GM23338 (cell line): ENCODE data around the gene ZNF19. TPM values are rescaled to one million over a fixed set of nuclear protein-coding genes. Genes with fewer than 3 reads are reported as not detected.

ENCODE experiments used
- ATAC-seq: fragments of 200-7000 bp; cut with Tn5 transposase; 3 replicates; pipeline ENCODE4 v1.9.1; 2020
- DNase-seq: peaks from one replicate; pipeline ENCODE4 v3.0.0-alpha.2; 2015; ENCODE audit warnings: low spot score
- H2AFZ ChIP-seq: fragments of 200-600 bp; sonication (generic); 2 replicates; pipeline ENCODE4 v1.8.0; 2016; ENCODE audit warnings: antibody characterized with exemption, mild to moderate bottlenecking, moderate library complexity
- H3F3A ChIP-seq: fragments of 200-600 bp; sonication (generic); replicated peaks from 2 replicates; pipeline ENCODE4 v1.8.0; 2017; ENCODE audit warnings: antibody characterized with exemption, mixed run types, low read depth
- H3K27ac ChIP-seq: fragments of 200-600 bp; sonication (generic); 2 replicates; pipeline ENCODE4 v1.6.1; 2016; ENCODE audit warnings: low read depth
- H3K27me3 ChIP-seq: fragments of 200-600 bp; sonication (generic); 2 replicates; pipeline ENCODE4 v1.8.0; 2016; ENCODE audit warnings: mild to moderate bottlenecking, mixed run types, moderate library complexity; ENCODE audit not compliant: insufficient read depth
- H3K36me3 ChIP-seq: fragments of 200-600 bp; sonication (generic); 2 replicates; pipeline ENCODE4 v1.8.0; 2016; ENCODE audit warnings: mild to moderate bottlenecking; ENCODE audit not compliant: insufficient read depth
- H3K4me1 ChIP-seq: fragments of 200-600 bp; sonication (generic); 2 replicates; pipeline ENCODE4 v1.8.0; 2016; ENCODE audit warnings: mild to moderate bottlenecking, moderate library complexity; ENCODE audit not compliant: insufficient read depth
- H3K4me2 ChIP-seq: fragments of 200-600 bp; sonication (generic); 2 replicates; pipeline ENCODE4 v1.7.1; 2017; ENCODE audit warnings: mixed run types
- H3K4me3 ChIP-seq: fragments of 200-600 bp; sonication (generic); 2 replicates; pipeline ENCODE4 v1.6.1; 2016; ENCODE audit warnings: mixed run types
- H3K79me2 ChIP-seq: fragments of 200-600 bp; sonication (generic); replicated peaks from 2 replicates; pipeline ENCODE4 v1.8.0; 2017; ENCODE audit warnings: mild to moderate bottlenecking; ENCODE audit not compliant: insufficient read depth
- H3K9me2 ChIP-seq: fragments of 200-600 bp; sonication (generic); 2 replicates; pipeline ENCODE4 v1.8.0; 2017; ENCODE audit not compliant: insufficient read depth
- H4K20me1 ChIP-seq: fragments of 200-600 bp; sonication (generic); replicated peaks from 2 replicates; pipeline ENCODE4 v1.8.0; 2017; ENCODE audit warnings: mild to moderate bottlenecking; ENCODE audit not compliant: insufficient read depth
- H3K27ac Mint-ChIP-seq: 2 replicates; pipeline ENCODE4 v1.8.0; 2020; ENCODE audit warnings: inconsistent platforms, mild to moderate bottlenecking, moderate library complexity, mixed read lengths
- H3K27me3 Mint-ChIP-seq: 3 replicates; pipeline ENCODE4 v1.8.0; 2022; ENCODE audit warnings: low read depth, mild to moderate bottlenecking, moderate library complexity, mixed read lengths, inconsistent platforms; ENCODE audit not compliant: insufficient read depth, poor library complexity
- H3K36me3 Mint-ChIP-seq: 3 replicates; pipeline ENCODE4 v1.8.0; 2021; ENCODE audit warnings: low read depth, mild to moderate bottlenecking, inconsistent platforms, moderate library complexity, mixed read lengths
- H3K4me1 Mint-ChIP-seq: 3 replicates; pipeline ENCODE4 v1.8.0; 2020; ENCODE audit warnings: mild to moderate bottlenecking, inconsistent platforms, mixed read lengths
- H3K4me3 Mint-ChIP-seq: 3 replicates; pipeline ENCODE4 v1.8.0; 2021; ENCODE audit warnings: moderate library complexity, mild to moderate bottlenecking, inconsistent platforms, mixed read lengths
- H3K9me3 Mint-ChIP-seq: 3 replicates; pipeline ENCODE4 v1.8.0; 2020; ENCODE audit warnings: moderate library complexity, mild to moderate bottlenecking, inconsistent platforms, mixed read lengths
- JUNB ChIP-seq: IDR thresholded peaks from one replicate; pipeline ENCODE4 v1.6.1; 2016; ENCODE audit warnings: antibody characterized with exemption; ENCODE audit not compliant: unreplicated experiment
- NANOG ChIP-seq: IDR thresholded peaks from 2 replicates; pipeline ENCODE4 v1.6.1; 2016; ENCODE audit warnings: antibody characterized with exemption, borderline replicate concordance
- REST ChIP-seq: IDR thresholded peaks from one replicate; pipeline ENCODE4 v1.6.1; 2018; ENCODE audit warnings: antibody characterized with exemption; ENCODE audit not compliant: unreplicated experiment
- STAT1 ChIP-seq: IDR thresholded peaks from one replicate; pipeline ENCODE4 v1.6.1; 2016; ENCODE audit warnings: antibody characterized with exemption; ENCODE audit not compliant: unreplicated experiment
- ZNF114 ChIP-seq: fragments of 250-450 bp; sonication (Bioruptor Pico); IDR thresholded peaks from 2 replicates; pipeline ENCODE4 v1.5.0; 2020; ENCODE audit warnings: mild to moderate bottlenecking, moderate library complexity
- polyA plus RNA-seq: library from polyadenylated mRNA; unstranded; fragments of >200 nt; fragmentation: Nextera tagmentation; extraction: Ambion mirVana; gene quantifications from 2 replicates; pipeline ENCODE4 v1.2.1, GENCODE V29; 2016
- total RNA-seq: library from RNA; depleted of rRNA; stranded (reverse); fragments of >200 nt; shearing (Covaris generic); gene quantifications from 2 replicates; pipeline ENCODE4 v1.2.3, GENCODE V29; 2014
- TF ChIP-seq, protein P1 (sequence below): fragments of 250-450 bp; sonication (Bioruptor Pico); IDR thresholded peaks from 2 replicates; pipeline ENCODE4 v1.5.0; 2020; ENCODE audit warnings: mild to moderate bottlenecking, moderate library complexity
- TF ChIP-seq, protein P2 (sequence below): IDR thresholded peaks from 2 replicates; pipeline ENCODE4 v1.6.1; 2016; ENCODE audit warnings: antibody characterized with exemption

The ZNF19 gene
- total and polyA plus RNA-seq, 2 experiments from 2014 or later = 1.0 to 4.8 TPM

DNA sequence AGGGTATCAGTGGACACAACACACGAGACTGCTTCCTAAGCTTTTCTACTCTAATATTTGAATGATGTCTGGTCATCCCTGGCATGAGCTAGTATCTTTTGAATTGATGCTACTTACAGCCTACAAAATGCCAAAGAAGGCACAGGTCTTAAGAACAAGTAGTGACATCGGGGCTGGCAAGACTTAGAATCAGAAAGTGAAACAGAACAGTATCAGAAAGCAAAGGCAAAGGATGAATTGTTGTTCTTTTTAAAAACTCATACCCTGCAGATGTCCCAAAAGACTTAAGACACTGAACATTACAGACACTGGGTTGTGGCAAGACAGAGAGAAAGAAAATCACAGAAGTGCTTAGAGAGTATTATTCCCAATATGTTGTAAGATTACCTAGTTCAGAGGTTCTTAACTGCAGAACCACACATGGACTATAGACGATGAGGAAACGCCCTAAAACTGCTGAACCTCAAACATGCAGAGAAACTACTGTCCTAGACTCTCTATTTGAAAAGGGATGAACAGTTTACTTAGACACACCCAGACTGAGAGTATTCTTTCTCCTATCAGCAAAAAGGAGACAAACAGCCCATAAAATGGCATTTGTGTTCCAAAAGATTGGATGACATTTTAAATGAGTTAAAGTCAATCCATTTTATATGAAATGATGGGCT is 12.5 kb downstream of the ZNF19 start:
- no peak overlapping the region for H2AFZ ChIP-seq
- no peaks in the 10 kb centered on the region for H3K4me1 ChIP-seq
- 0 out of 3 replicates have a peak, but pooled peaks cover 3% of the 10 kb centered on the region for H3K36me3 Mint-ChIP-seq
- H3K27me3 Mint-ChIP-seq = peaks cover 4% of the 10 kb centered on the region
- no peak overlapping the region for H3K4me3 ChIP-seq
- DNase-seq (no peak), ATAC-seq (no peak)
- H3K4me2 ChIP-seq = no peak overlapping the region
- no peaks in the 10 kb centered on the region for H3K27me3 ChIP-seq
- no peaks in the 10 kb centered on the region for H3K79me2 ChIP-seq
- no peak for TF ChIP-seq REST
- TF ChIP-seq NANOG = no peak
- TF ChIP-seq, protein P1, sequence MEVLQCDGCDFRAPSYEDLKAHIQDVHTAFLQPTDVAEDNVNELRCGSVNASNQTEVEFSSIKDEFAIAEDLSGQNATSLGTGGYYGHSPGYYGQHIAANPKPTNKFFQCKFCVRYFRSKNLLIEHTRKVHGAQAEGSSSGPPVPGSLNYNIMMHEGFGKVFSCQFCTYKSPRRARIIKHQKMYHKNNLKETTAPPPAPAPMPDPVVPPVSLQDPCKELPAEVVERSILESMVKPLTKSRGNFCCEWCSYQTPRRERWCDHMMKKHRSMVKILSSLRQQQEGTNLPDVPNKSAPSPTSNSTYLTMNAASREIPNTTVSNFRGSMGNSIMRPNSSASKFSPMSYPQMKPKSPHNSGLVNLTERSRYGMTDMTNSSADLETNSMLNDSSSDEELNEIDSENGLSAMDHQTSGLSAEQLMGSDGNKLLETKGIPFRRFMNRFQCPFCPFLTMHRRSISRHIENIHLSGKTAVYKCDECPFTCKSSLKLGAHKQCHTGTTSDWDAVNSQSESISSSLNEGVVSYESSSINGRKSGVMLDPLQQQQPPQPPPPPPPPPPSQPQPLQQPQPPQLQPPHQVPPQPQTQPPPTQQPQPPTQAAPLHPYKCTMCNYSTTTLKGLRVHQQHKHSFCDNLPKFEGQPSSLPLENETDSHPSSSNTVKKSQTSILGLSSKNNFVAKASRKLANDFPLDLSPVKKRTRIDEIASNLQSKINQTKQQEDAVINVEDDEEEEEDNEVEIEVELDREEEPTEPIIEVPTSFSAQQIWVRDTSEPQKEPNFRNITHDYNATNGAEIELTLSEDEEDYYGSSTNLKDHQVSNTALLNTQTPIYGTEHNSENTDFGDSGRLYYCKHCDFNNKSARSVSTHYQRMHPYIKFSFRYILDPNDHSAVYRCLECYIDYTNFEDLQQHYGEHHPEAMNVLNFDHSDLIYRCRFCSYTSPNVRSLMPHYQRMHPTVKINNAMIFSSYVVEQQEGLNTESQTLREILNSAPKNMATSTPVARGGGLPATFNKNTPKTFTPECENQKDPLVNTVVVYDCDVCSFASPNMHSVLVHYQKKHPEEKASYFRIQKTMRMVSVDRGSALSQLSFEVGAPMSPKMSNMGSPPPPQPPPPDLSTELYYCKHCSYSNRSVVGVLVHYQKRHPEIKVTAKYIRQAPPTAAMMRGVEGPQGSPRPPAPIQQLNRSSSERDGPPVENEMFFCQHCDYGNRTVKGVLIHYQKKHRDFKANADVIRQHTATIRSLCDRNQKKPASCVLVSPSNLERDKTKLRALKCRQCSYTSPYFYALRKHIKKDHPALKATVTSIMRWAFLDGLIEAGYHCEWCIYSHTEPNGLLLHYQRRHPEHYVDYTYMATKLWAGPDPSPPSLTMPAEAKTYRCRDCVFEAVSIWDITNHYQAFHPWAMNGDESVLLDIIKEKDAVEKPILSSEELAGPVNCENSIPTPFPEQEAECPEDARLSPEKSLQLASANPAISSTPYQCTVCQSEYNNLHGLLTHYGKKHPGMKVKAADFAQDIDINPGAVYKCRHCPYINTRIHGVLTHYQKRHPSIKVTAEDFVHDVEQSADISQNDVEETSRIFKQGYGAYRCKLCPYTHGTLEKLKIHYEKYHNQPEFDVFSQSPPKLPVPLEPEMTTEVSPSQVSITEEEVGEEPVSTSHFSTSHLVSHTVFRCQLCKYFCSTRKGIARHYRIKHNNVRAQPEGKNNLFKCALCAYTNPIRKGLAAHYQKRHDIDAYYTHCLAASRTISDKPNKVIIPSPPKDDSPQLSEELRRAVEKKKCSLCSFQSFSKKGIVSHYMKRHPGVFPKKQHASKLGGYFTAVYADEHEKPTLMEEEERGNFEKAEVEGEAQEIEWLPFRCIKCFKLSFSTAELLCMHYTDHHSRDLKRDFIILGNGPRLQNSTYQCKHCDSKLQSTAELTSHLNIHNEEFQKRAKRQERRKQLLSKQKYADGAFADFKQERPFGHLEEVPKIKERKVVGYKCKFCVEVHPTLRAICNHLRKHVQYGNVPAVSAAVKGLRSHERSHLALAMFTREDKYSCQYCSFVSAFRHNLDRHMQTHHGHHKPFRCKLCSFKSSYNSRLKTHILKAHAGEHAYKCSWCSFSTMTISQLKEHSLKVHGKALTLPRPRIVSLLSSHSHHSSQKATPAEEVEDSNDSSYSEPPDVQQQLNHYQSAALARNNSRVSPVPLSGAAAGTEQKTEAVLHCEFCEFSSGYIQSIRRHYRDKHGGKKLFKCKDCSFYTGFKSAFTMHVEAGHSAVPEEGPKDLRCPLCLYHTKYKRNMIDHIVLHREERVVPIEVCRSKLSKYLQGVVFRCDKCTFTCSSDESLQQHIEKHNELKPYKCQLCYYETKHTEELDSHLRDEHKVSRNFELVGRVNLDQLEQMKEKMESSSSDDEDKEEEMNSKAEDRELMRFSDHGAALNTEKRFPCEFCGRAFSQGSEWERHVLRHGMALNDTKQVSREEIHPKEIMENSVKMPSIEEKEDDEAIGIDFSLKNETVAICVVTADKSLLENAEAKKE = no peak
- TF ChIP-seq STAT1 = no peak
- TF ChIP-seq JUNB = no peak
- no peak for TF ChIP-seq ZNF114 (CRISPR knock-in tag)
- TF ChIP-seq, protein P2, sequence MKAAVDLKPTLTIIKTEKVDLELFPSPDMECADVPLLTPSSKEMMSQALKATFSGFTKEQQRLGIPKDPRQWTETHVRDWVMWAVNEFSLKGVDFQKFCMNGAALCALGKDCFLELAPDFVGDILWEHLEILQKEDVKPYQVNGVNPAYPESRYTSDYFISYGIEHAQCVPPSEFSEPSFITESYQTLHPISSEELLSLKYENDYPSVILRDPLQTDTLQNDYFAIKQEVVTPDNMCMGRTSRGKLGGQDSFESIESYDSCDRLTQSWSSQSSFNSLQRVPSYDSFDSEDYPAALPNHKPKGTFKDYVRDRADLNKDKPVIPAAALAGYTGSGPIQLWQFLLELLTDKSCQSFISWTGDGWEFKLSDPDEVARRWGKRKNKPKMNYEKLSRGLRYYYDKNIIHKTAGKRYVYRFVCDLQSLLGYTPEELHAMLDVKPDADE = no peak
- H3K27ac ChIP-seq = no peak overlapping the region
- H3F3A ChIP-seq = no peaks in the 10 kb centered on the region
- no peak overlapping the region for H3K27ac Mint-ChIP-seq
- no peaks in the 10 kb centered on the region for H3K36me3 ChIP-seq
- H3K4me3 Mint-ChIP-seq = no peak overlapping the region
- no peaks in the 10 kb centered on the region for H3K4me1 Mint-ChIP-seq
- no peaks in the 10 kb centered on the region for H3K9me3 Mint-ChIP-seq
- H4K20me1 ChIP-seq = no peaks in the 10 kb centered on the region; the same call in 1 of the 2 replicates
- no peaks in the 10 kb centered on the region for H3K9me2 ChIP-seq
